ENCODE data around the gene SLC12A6.

GRCh38 chr15:34280193-34280592, 57.4 kb downstream of the SLC12A6 start:
- TF ChIP-seq ZBTB1 (tag by site-specific recombination; IDR thresholded peaks at IDR 0.05) (no peak), ZBTB6 (tag by site-specific recombination; IDR thresholded peaks at IDR 0.05) (no peak)
